ENCODE data around the gene CNTNAP5. TPM values are rescaled to one million over a fixed set of nuclear protein-coding genes. Genes with fewer than 3 reads are reported as not detected.
A peak's percentile ranks its signal among the peaks of the same experiment; 100 is the strongest.

Gene CNTNAP5
- total and polyA plus RNA-seq, 4 donors = 16.7 to 63.2 (median 39.1) TPM

- no peak overlapping the region for H3K27ac ChIP-seq (ENCODE audit: low read depth, low read length)
- WGBS (ENCODE audit: insufficient coverage) = no CpG with 5 or more reads among the region's 1 CpG
- no peaks in the 10 kb centered on the region for H3K36me3 ChIP-seq (ENCODE audit: control insufficient read depth, insufficient read depth, low read length)
- H3K4me3 ChIP-seq (ENCODE audit: low read depth, low read length) = no peak overlapping the region
- H3K9me3 ChIP-seq (ENCODE audit: control insufficient read depth, insufficient read depth, low read length) = no peaks in the 10 kb centered on the region
- no peak for DNase-seq (ENCODE audit: low read depth in 4 of 6, low spot score in 6 of 6)
- H3K4me1 ChIP-seq (ENCODE audit: control insufficient read depth, insufficient read depth, low read length) = no peaks in the 10 kb centered on the region
- no peaks in the 10 kb centered on the region for H3K27me3 ChIP-seq (ENCODE audit: control insufficient read depth, insufficient read depth, low read length)
Measured at GRCh38 chr2:124874219-124874618, 849.1 kb downstream of the CNTNAP5 start.

- Histone ChIP-seq H3K27ac (ENCODE audit: low read depth, low read length) (no peak overlapping the region), H3K9me3 (ENCODE audit: control insufficient read depth, insufficient read depth, low read length) (no peaks in the 10 kb centered on the region), H3K36me3 (ENCODE audit: control insufficient read depth, insufficient read depth, low read length) (no peaks in the 10 kb centered on the region), H3K4me1 (ENCODE audit: control insufficient read depth, insufficient read depth, low read length) (no peaks in the 10 kb centered on the region), H3K4me3 (ENCODE audit: low read depth, low read length) (no peak overlapping the region), H3K27me3 (ENCODE audit: control insufficient read depth, insufficient read depth, low read length) (no peaks in the 10 kb centered on the region)
- DNase-seq (ENCODE audit: low read depth in 4 of 6, low spot score in 6 of 6) = no peak
- WGBS (ENCODE audit: insufficient coverage) = 60% methylated on average over 1 of the region's 1 CpG
Measured at GRCh38 chr2:124874676-124875075, 849.6 kb downstream of the CNTNAP5 start.

- 100% methylated on average over 1 of the region's 3 CpGs for WGBS (ENCODE audit: insufficient coverage)
- no peak overlapping the region for H3K4me3 ChIP-seq (ENCODE audit: low read depth, low read length)
- H3K27ac ChIP-seq (ENCODE audit: low read depth, low read length) = no peak overlapping the region
- H3K9me3 ChIP-seq (ENCODE audit: control insufficient read depth, insufficient read depth, low read length) = no peaks in the 10 kb centered on the region
- no peaks in the 10 kb centered on the region for H3K36me3 ChIP-seq (ENCODE audit: control insufficient read depth, insufficient read depth, low read length)
- no peaks in the 10 kb centered on the region for H3K4me1 ChIP-seq (ENCODE audit: control insufficient read depth, insufficient read depth, low read length)
- no peak for DNase-seq (ENCODE audit: low read depth in 4 of 6, low spot score in 6 of 6)
- H3K27me3 ChIP-seq (ENCODE audit: control insufficient read depth, insufficient read depth, low read length) = no peaks in the 10 kb centered on the region
Measured at GRCh38 chr2:124875627-124876244, 850.6 kb downstream of the CNTNAP5 start.

- Histone ChIP-seq H3K4me3 (ENCODE audit: low read depth, low read length) (no peak overlapping the region), H3K27me3 (ENCODE audit: control insufficient read depth, insufficient read depth, low read length) (no peaks in the 10 kb centered on the region), H3K4me1 (ENCODE audit: control insufficient read depth, insufficient read depth, low read length) (no peaks in the 10 kb centered on the region), H3K36me3 (ENCODE audit: control insufficient read depth, insufficient read depth, low read length) (no peaks in the 10 kb centered on the region), H3K27ac (ENCODE audit: low read depth, low read length) (no peak overlapping the region), H3K9me3 (ENCODE audit: control insufficient read depth, insufficient read depth, low read length) (no peaks in the 10 kb centered on the region)
- no CpG with 5 or more reads among the region's 4 CpGs for WGBS (ENCODE audit: insufficient coverage)
- peak in 1 of 6 donors; percentile 42 for DNase-seq (ENCODE audit: low read depth in 4 of 6, low spot score in 6 of 6)
Measured at GRCh38 chr2:124877141-124877577, 852.1 kb downstream of the CNTNAP5 start.

GRCh38 chr2:124879640-124880039, 854.6 kb downstream of the CNTNAP5 start:
- WGBS (ENCODE audit: insufficient coverage) = 61% methylated on average over 3 of the region's 4 CpGs
- H3K9me3 ChIP-seq (ENCODE audit: control insufficient read depth, insufficient read depth, low read length) = no peaks in the 10 kb centered on the region
- no peak overlapping the region for H3K4me3 ChIP-seq (ENCODE audit: low read depth, low read length)
- H3K36me3 ChIP-seq (ENCODE audit: control insufficient read depth, insufficient read depth, low read length) = no peaks in the 10 kb centered on the region
- peak in 1 of 6 donors; percentile 16 for DNase-seq (ENCODE audit: low read depth in 4 of 6, low spot score in 6 of 6)
- no peak overlapping the region for H3K27ac ChIP-seq (ENCODE audit: low read depth, low read length)
- no peaks in the 10 kb centered on the region for H3K27me3 ChIP-seq (ENCODE audit: control insufficient read depth, insufficient read depth, low read length)
- H3K4me1 ChIP-seq (ENCODE audit: control insufficient read depth, insufficient read depth, low read length) = no peaks in the 10 kb centered on the region

GRCh38 chr2:124880995-124881394, 855.9 kb downstream of the CNTNAP5 start:
- Histone ChIP-seq H3K36me3 (ENCODE audit: control insufficient read depth, insufficient read depth, low read length) (no peaks in the 10 kb centered on the region), H3K9me3 (ENCODE audit: control insufficient read depth, insufficient read depth, low read length) (no peaks in the 10 kb centered on the region), H3K4me3 (ENCODE audit: low read depth, low read length) (no peak overlapping the region), H3K27ac (ENCODE audit: low read depth, low read length) (no peak overlapping the region), H3K4me1 (ENCODE audit: control insufficient read depth, insufficient read depth, low read length) (no peaks in the 10 kb centered on the region), H3K27me3 (ENCODE audit: control insufficient read depth, insufficient read depth, low read length) (no peaks in the 10 kb centered on the region)
- DNase-seq (ENCODE audit: low read depth in 4 of 6, low spot score in 6 of 6) = no peak
- 72% methylated on average over 2 of the region's 2 CpGs for WGBS (ENCODE audit: insufficient coverage)

GRCh38 chr2:124882423-124882822, 857.3 kb downstream of the CNTNAP5 start:
- H3K4me3 ChIP-seq (ENCODE audit: low read depth, low read length) = no peak overlapping the region
- H3K27ac ChIP-seq (ENCODE audit: low read depth, low read length) = no peak overlapping the region
- no peak for DNase-seq (ENCODE audit: low read depth in 4 of 6, low spot score in 6 of 6)
- no peaks in the 10 kb centered on the region for H3K36me3 ChIP-seq (ENCODE audit: control insufficient read depth, insufficient read depth, low read length)
- no peaks in the 10 kb centered on the region for H3K27me3 ChIP-seq (ENCODE audit: control insufficient read depth, insufficient read depth, low read length)
- no peaks in the 10 kb centered on the region for H3K4me1 ChIP-seq (ENCODE audit: control insufficient read depth, insufficient read depth, low read length)
- no peaks in the 10 kb centered on the region for H3K9me3 ChIP-seq (ENCODE audit: control insufficient read depth, insufficient read depth, low read length)
- WGBS (ENCODE audit: insufficient coverage) = no CpG with 5 or more reads among the region's 3 CpGs

GRCh38 chr2:124883595-124883994, 858.5 kb downstream of the CNTNAP5 start:
- Histone ChIP-seq H3K4me1 (ENCODE audit: control insufficient read depth, insufficient read depth, low read length) (no peaks in the 10 kb centered on the region), H3K27me3 (ENCODE audit: control insufficient read depth, insufficient read depth, low read length) (no peaks in the 10 kb centered on the region), H3K36me3 (ENCODE audit: control insufficient read depth, insufficient read depth, low read length) (no peaks in the 10 kb centered on the region), H3K4me3 (ENCODE audit: low read depth, low read length) (no peak overlapping the region), H3K27ac (ENCODE audit: low read depth, low read length) (no peak overlapping the region), H3K9me3 (ENCODE audit: control insufficient read depth, insufficient read depth, low read length) (no peaks in the 10 kb centered on the region)
- DNase-seq (ENCODE audit: low read depth in 4 of 6, low spot score in 6 of 6) = no peak
- WGBS (ENCODE audit: insufficient coverage) = 83% methylated on average over 3 of the region's 5 CpGs

- Histone ChIP-seq H3K4me3 (ENCODE audit: low read depth, low read length) (no peak overlapping the region), H3K9me3 (ENCODE audit: control insufficient read depth, insufficient read depth, low read length) (no peaks in the 10 kb centered on the region), H3K27ac (ENCODE audit: low read depth, low read length) (no peak overlapping the region), H3K27me3 (ENCODE audit: control insufficient read depth, insufficient read depth, low read length) (no peaks in the 10 kb centered on the region), H3K36me3 (ENCODE audit: control insufficient read depth, insufficient read depth, low read length) (no peaks in the 10 kb centered on the region), H3K4me1 (ENCODE audit: control insufficient read depth, insufficient read depth, low read length) (no peaks in the 10 kb centered on the region)
- WGBS (ENCODE audit: insufficient coverage) = no CpG with 5 or more reads among the region's 2 CpGs
- peak in 1 of 6 donors; percentile 4 for DNase-seq (ENCODE audit: low read depth in 4 of 6, low spot score in 6 of 6)
Measured at GRCh38 chr2:124884315-124884714, 859.2 kb downstream of the CNTNAP5 start.

- no peak for DNase-seq (ENCODE audit: low read depth in 4 of 6, low spot score in 6 of 6)
- Histone ChIP-seq H3K27me3 (ENCODE audit: control insufficient read depth, insufficient read depth, low read length) (no peaks in the 10 kb centered on the region), H3K4me1 (ENCODE audit: control insufficient read depth, insufficient read depth, low read length) (no peaks in the 10 kb centered on the region), H3K9me3 (ENCODE audit: control insufficient read depth, insufficient read depth, low read length) (no peaks in the 10 kb centered on the region), H3K4me3 (ENCODE audit: low read depth, low read length) (no peak overlapping the region), H3K27ac (ENCODE audit: low read depth, low read length) (no peak overlapping the region), H3K36me3 (ENCODE audit: control insufficient read depth, insufficient read depth, low read length) (no peaks in the 10 kb centered on the region)
Measured at GRCh38 chr2:124886216-124886615, 861.1 kb downstream of the CNTNAP5 start.
